Stimulated activated CD8-positive, alpha-beta memory T cell treated with anti-CD3 and anti-CD28 coated beads, Interleukin-7, amount 100 ng/mL, for 1 hour (primary cell): ENCODE results near the gene CFAP20DC.
"Not testable (repeated sequence)": the region's sequence is repeated elsewhere in the genome, so short reads cannot be mapped to it uniquely, and the experiment has no call there.

Source experiments
- DNase-seq, 2 donors: peaks; one replicate each; pipeline ENCODE4 v3.0.0-alpha.2; 2020; ENCODE audit warnings: low read depth in 2 of 2

The CFAP20DC gene

GRCh38 chr3:58696813-58697212 lies 353.0 kb downstream of the CFAP20DC start:
- not testable (repeated sequence) for DNase-seq

- DNase-seq, result no peak
Observed at GRCh38 chr3:58696093-58696492, 353.7 kb downstream of the CFAP20DC start.

GRCh38 chr3:58695284-58695683 lies 354.5 kb downstream of the CFAP20DC start:
- DNase-seq, result not testable (repeated sequence)

GRCh38 chr3:58693940-58694850 lies 355.6 kb downstream of the CFAP20DC start:
- no peak for DNase-seq

GRCh38 chr3:58692484-58692883 lies 357.3 kb downstream of the CFAP20DC start:
- DNase-seq, result no peak
